GM23338 (cell line): Measurements from ENCODE around the gene LOXHD1. TPM values are rescaled to one million over a fixed set of nuclear protein-coding genes. Genes with fewer than 3 reads are reported as not detected.

ENCODE experiments used
- ATAC-seq: fragments of 200-7000 bp; cut with Tn5 transposase; 3 replicates; pipeline ENCODE4 v1.9.1; 2020
- DNase-seq: peaks from one replicate; pipeline ENCODE4 v3.0.0-alpha.2; 2015; ENCODE audit warnings: low spot score
- H2AFZ ChIP-seq: fragments of 200-600 bp; sonication (generic); 2 replicates; pipeline ENCODE4 v1.8.0; 2016; ENCODE audit warnings: antibody characterized with exemption, mild to moderate bottlenecking, moderate library complexity
- H3F3A ChIP-seq: fragments of 200-600 bp; sonication (generic); replicated peaks from 2 replicates; pipeline ENCODE4 v1.8.0; 2017; ENCODE audit warnings: antibody characterized with exemption, mixed run types, low read depth
- H3K27ac ChIP-seq: fragments of 200-600 bp; sonication (generic); 2 replicates; pipeline ENCODE4 v1.6.1; 2016; ENCODE audit warnings: low read depth
- H3K27me3 ChIP-seq: fragments of 200-600 bp; sonication (generic); 2 replicates; pipeline ENCODE4 v1.8.0; 2016; ENCODE audit warnings: mild to moderate bottlenecking, mixed run types, moderate library complexity; ENCODE audit not compliant: insufficient read depth
- H3K36me3 ChIP-seq: fragments of 200-600 bp; sonication (generic); 2 replicates; pipeline ENCODE4 v1.8.0; 2016; ENCODE audit warnings: mild to moderate bottlenecking; ENCODE audit not compliant: insufficient read depth
- H3K4me1 ChIP-seq: fragments of 200-600 bp; sonication (generic); 2 replicates; pipeline ENCODE4 v1.8.0; 2016; ENCODE audit warnings: mild to moderate bottlenecking, moderate library complexity; ENCODE audit not compliant: insufficient read depth
- H3K4me2 ChIP-seq: fragments of 200-600 bp; sonication (generic); 2 replicates; pipeline ENCODE4 v1.7.1; 2017; ENCODE audit warnings: mixed run types
- H3K4me3 ChIP-seq: fragments of 200-600 bp; sonication (generic); 2 replicates; pipeline ENCODE4 v1.6.1; 2016; ENCODE audit warnings: mixed run types
- H3K79me2 ChIP-seq: fragments of 200-600 bp; sonication (generic); replicated peaks from 2 replicates; pipeline ENCODE4 v1.8.0; 2017; ENCODE audit warnings: mild to moderate bottlenecking; ENCODE audit not compliant: insufficient read depth
- H3K9me2 ChIP-seq: fragments of 200-600 bp; sonication (generic); 2 replicates; pipeline ENCODE4 v1.8.0; 2017; ENCODE audit not compliant: insufficient read depth
- H4K20me1 ChIP-seq: fragments of 200-600 bp; sonication (generic); replicated peaks from 2 replicates; pipeline ENCODE4 v1.8.0; 2017; ENCODE audit warnings: mild to moderate bottlenecking; ENCODE audit not compliant: insufficient read depth
- H3K27ac Mint-ChIP-seq: 2 replicates; pipeline ENCODE4 v1.8.0; 2020; ENCODE audit warnings: inconsistent platforms, mild to moderate bottlenecking, moderate library complexity, mixed read lengths
- H3K27me3 Mint-ChIP-seq: 3 replicates; pipeline ENCODE4 v1.8.0; 2022; ENCODE audit warnings: low read depth, mild to moderate bottlenecking, moderate library complexity, mixed read lengths, inconsistent platforms; ENCODE audit not compliant: insufficient read depth, poor library complexity
- H3K36me3 Mint-ChIP-seq: 3 replicates; pipeline ENCODE4 v1.8.0; 2021; ENCODE audit warnings: low read depth, mild to moderate bottlenecking, inconsistent platforms, moderate library complexity, mixed read lengths
- H3K4me1 Mint-ChIP-seq: 3 replicates; pipeline ENCODE4 v1.8.0; 2020; ENCODE audit warnings: mild to moderate bottlenecking, inconsistent platforms, mixed read lengths
- H3K4me3 Mint-ChIP-seq: 3 replicates; pipeline ENCODE4 v1.8.0; 2021; ENCODE audit warnings: moderate library complexity, mild to moderate bottlenecking, inconsistent platforms, mixed read lengths
- H3K9me3 Mint-ChIP-seq: 3 replicates; pipeline ENCODE4 v1.8.0; 2020; ENCODE audit warnings: moderate library complexity, mild to moderate bottlenecking, inconsistent platforms, mixed read lengths
- CREB1 ChIP-seq: fragments of 250-450 bp; sonication (Bioruptor Pico); IDR thresholded peaks from 2 replicates; pipeline ENCODE4 v1.5.0; 2020; ENCODE audit warnings: low read depth, mild to moderate bottlenecking, moderate library complexity
- ETS1 ChIP-seq: IDR thresholded peaks from 2 replicates; pipeline ENCODE4 v1.6.1; 2016; ENCODE audit warnings: antibody characterized with exemption
- EZH2 ChIP-seq: fragments of 200-600 bp; sonication (generic); IDR thresholded peaks from one replicate; pipeline ENCODE4 v1.8.0; 2017; ENCODE audit warnings: antibody characterized with exemption, mild to moderate bottlenecking, low read depth; ENCODE audit not compliant: unreplicated experiment
- EZH2phosphoT487 ChIP-seq: fragments of 200-600 bp; sonication (generic); IDR thresholded peaks from one replicate; pipeline ENCODE4 v1.8.1; 2018; ENCODE audit warnings: antibody characterized with exemption; ENCODE audit not compliant: unreplicated experiment
- JUNB ChIP-seq: IDR thresholded peaks from one replicate; pipeline ENCODE4 v1.6.1; 2016; ENCODE audit warnings: antibody characterized with exemption; ENCODE audit not compliant: unreplicated experiment
- NANOG ChIP-seq: IDR thresholded peaks from 2 replicates; pipeline ENCODE4 v1.6.1; 2016; ENCODE audit warnings: antibody characterized with exemption, borderline replicate concordance
- REST ChIP-seq: IDR thresholded peaks from one replicate; pipeline ENCODE4 v1.6.1; 2018; ENCODE audit warnings: antibody characterized with exemption; ENCODE audit not compliant: unreplicated experiment
- STAT1 ChIP-seq: IDR thresholded peaks from one replicate; pipeline ENCODE4 v1.6.1; 2016; ENCODE audit warnings: antibody characterized with exemption; ENCODE audit not compliant: unreplicated experiment
- ZNF114 ChIP-seq: fragments of 250-450 bp; sonication (Bioruptor Pico); IDR thresholded peaks from 2 replicates; pipeline ENCODE4 v1.5.0; 2020; ENCODE audit warnings: mild to moderate bottlenecking, moderate library complexity
- ZNF331 ChIP-seq: fragments of 250-450 bp; sonication (Bioruptor Pico); IDR thresholded peaks from 2 replicates; pipeline ENCODE4 v1.5.0; 2020; ENCODE audit warnings: low read depth, mild to moderate bottlenecking, moderate library complexity
- ZNF462 ChIP-seq: fragments of 250-450 bp; sonication (Bioruptor Pico); IDR thresholded peaks from 2 replicates; pipeline ENCODE4 v1.5.0; 2020; ENCODE audit warnings: mild to moderate bottlenecking, moderate library complexity
- polyA plus RNA-seq: library from polyadenylated mRNA; unstranded; fragments of >200 nt; fragmentation: Nextera tagmentation; extraction: Ambion mirVana; gene quantifications from 2 replicates; pipeline ENCODE4 v1.2.1, GENCODE V29; 2016
- total RNA-seq: library from RNA; depleted of rRNA; stranded (reverse); fragments of >200 nt; shearing (Covaris generic); gene quantifications from 2 replicates; pipeline ENCODE4 v1.2.3, GENCODE V29; 2014

LOXHD1 gene
- total and polyA plus RNA-seq, 2 experiments from 2014 or later, result 0.17 TPM; not detected in 1

- peaks cover 2% of the 10 kb centered on the region for H3K27me3 Mint-ChIP-seq
These were observed 87.8 kb downstream of the LOXHD1 start for GRCh38 chr18:46569211-46569610.

More at GRCh38 chr18:46569211-46569610, 87.8 kb downstream of the LOXHD1 start:
- Histone ChIP-seq H3K79me2 (no peaks in the 10 kb centered on the region), H3K4me3 (no peak overlapping the region), H3K36me3 (no peaks in the 10 kb centered on the region), H3K9me2 (no peaks in the 10 kb centered on the region), H3K27me3 (no peaks in the 10 kb centered on the region), H3F3A (no peaks in the 10 kb centered on the region), H2AFZ (no peak overlapping the region), H3K4me2 (no peak overlapping the region), H3K4me1 (no peaks in the 10 kb centered on the region), H3K27ac (no peak overlapping the region), H4K20me1 (no peaks in the 10 kb centered on the region)
- H3K27ac Mint-ChIP-seq, result no peak overlapping the region
- H3K9me3 Mint-ChIP-seq, result no peaks in the 10 kb centered on the region; the same call in 2 of the 3 replicates
- no peaks in the 10 kb centered on the region for H3K36me3 Mint-ChIP-seq
- DNase-seq (no peak), ATAC-seq (no peak)
- H3K4me3 Mint-ChIP-seq, result no peak overlapping the region
- no peak for TF ChIP-seq ZNF462 (CRISPR knock-in tag)
- no peak for TF ChIP-seq STAT1
- TF ChIP-seq ZNF331 (CRISPR knock-in tag), result no peak
- no peak for TF ChIP-seq EZH2
- no peak for TF ChIP-seq EZH2phosphoT487
- no peak for TF ChIP-seq ETS1
- TF ChIP-seq NANOG, result no peak
- TF ChIP-seq ZNF114 (CRISPR knock-in tag), result no peak
- no peak for TF ChIP-seq REST
- no peak for TF ChIP-seq JUNB
- no peak for TF ChIP-seq CREB1 (CRISPR knock-in tag)
- peaks cover 3% of the 10 kb centered on the region; the same call in 1 of the 3 replicates for H3K4me1 Mint-ChIP-seq
